Lower lobe of right lung (tissue), 2 donors: ENCODE measurements around the gene CHD8. TPM values are rescaled to one million over a fixed set of nuclear protein-coding genes. Genes with fewer than 3 reads are reported as not detected.
"Not testable (repeated sequence)": the region's sequence is repeated elsewhere in the genome, so short reads cannot be mapped to it uniquely, and the experiment has no call there.

Experiments
- ATAC-seq, 2 donors: fragments of 200-7000 bp; cut with Tn5 transposase; one replicate each; pipeline ENCODE4 v1.9.1; 2020 to 2022; ENCODE audit warnings: mild to moderate bottlenecking in 2 of 2, moderate library complexity in 2 of 2
- DNase-seq: peaks from one replicate; pipeline ENCODE4 v3.0.0-alpha.2; 2020
- H3K27ac ChIP-seq: fragments of 200-600 bp; one replicate; pipeline ENCODE4 v1.8.0; 2022
- H3K27me3 ChIP-seq: fragments of 200-600 bp; one replicate; pipeline ENCODE4 v1.8.0; 2022; ENCODE audit warnings: low read depth
- H3K36me3 ChIP-seq: fragments of 200-600 bp; one replicate; pipeline ENCODE4 v1.8.0; 2022; ENCODE audit warnings: mild to moderate bottlenecking
- H3K4me1 ChIP-seq: fragments of 200-600 bp; one replicate; pipeline ENCODE4 v1.8.0; 2022
- H3K4me3 ChIP-seq: fragments of 200-600 bp; one replicate; pipeline ENCODE4 v1.8.0; 2022; ENCODE audit warnings: mild to moderate bottlenecking
- H3K9me3 ChIP-seq: fragments of 200-600 bp; one replicate; pipeline ENCODE4 v1.8.0; 2022
- intact Hi-C: fragments of 100-400 bp; cut with DNase I; formaldehyde crosslinking; loops from one replicate; pipeline ENCODE4 v1.11.0; 2022
- total RNA-seq: library from RNA; stranded (reverse); fragmentation: NEBNext Ultra II Directional; extraction: Animal tissue kit (Norgen Biotek cat#: 25700); gene quantifications from one replicate; pipeline ENCODE4 v1.2.1, GENCODE V29; 2021
- TF ChIP-seq, protein P1 (sequence below): fragments of 200-600 bp; IDR thresholded peaks from one replicate; pipeline ENCODE4 v1.8.0; 2022; ENCODE audit warnings: antibody characterized with exemption, mild to moderate bottlenecking
- donor health status: DM: no; HTN: yes; CAD: no; lungs with severe emphysema.

CHD8 gene
- total RNA-seq, 1 donor from 2014 or later, result 74.6 TPM

DNA sequence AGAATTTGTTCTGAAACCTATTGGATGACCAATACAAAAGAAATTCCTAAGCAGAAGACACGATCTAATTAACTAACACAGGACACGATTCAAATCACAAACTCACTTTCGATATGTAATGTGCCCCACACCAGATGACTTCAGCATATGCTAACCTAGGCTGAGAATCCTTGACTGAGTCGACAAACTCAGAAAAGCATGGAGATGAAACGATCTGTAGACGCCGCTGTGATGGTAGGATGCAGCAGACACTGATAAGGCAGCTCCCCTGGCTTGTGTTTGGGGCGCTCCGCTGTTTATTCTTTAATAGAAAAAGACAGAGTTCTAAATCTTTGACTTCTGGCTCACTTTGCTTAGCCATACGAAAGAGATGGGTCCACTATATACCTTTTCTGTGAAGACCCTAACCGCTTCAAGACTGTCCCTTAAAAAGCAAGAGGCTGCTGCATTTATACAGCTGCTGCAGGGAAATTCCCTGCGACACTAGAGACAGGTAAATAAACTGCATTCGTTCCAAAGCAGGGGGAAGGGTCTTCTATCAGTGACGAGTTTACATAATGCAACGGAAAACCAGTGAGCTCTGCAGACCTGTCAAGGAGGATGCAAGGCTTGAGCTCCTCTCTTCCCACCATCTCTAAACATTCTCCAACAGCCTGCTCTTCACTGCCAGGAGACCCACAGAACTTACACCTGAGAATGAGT lies 929 bp downstream of the CHD8 start:
- peaks cover 16% of the 10 kb centered on the region for H3K36me3 ChIP-seq
- H3K9me3 ChIP-seq, result no peaks in the 10 kb centered on the region
- H3K27me3 ChIP-seq, result no peaks in the 10 kb centered on the region
- H3K4me3 ChIP-seq, result peak overlapping the region; percentile 72
- intact Hi-C loops, result no loop called here
- TF ChIP-seq, protein P1, sequence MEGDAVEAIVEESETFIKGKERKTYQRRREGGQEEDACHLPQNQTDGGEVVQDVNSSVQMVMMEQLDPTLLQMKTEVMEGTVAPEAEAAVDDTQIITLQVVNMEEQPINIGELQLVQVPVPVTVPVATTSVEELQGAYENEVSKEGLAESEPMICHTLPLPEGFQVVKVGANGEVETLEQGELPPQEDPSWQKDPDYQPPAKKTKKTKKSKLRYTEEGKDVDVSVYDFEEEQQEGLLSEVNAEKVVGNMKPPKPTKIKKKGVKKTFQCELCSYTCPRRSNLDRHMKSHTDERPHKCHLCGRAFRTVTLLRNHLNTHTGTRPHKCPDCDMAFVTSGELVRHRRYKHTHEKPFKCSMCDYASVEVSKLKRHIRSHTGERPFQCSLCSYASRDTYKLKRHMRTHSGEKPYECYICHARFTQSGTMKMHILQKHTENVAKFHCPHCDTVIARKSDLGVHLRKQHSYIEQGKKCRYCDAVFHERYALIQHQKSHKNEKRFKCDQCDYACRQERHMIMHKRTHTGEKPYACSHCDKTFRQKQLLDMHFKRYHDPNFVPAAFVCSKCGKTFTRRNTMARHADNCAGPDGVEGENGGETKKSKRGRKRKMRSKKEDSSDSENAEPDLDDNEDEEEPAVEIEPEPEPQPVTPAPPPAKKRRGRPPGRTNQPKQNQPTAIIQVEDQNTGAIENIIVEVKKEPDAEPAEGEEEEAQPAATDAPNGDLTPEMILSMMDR, result no peak
- no peak for DNase-seq
- H3K4me1 ChIP-seq, result peaks cover 44% of the 10 kb centered on the region
- ATAC-seq, result no peak
- H3K27ac ChIP-seq, result peak overlapping the region; percentile 93

DNA sequence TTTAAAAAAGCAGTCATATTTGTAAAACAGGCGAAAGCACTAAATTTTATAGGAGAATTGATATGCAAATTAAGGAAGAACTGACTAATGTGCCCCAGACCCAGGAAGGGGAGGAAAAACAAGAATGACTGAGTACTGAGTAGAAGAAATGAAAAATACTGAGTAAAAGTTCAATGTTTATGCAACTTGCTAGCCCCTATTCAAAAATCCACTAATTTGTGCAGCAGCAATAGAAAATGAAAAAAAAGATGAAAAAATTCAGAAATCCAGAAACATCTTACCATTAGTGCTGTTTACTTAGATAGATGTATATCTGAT lies 6.1 kb downstream of the CHD8 start:
- intact Hi-C loops, result no loop called here
- H3K9me3 ChIP-seq, result no peaks in the 10 kb centered on the region
- H3K36me3 ChIP-seq, result peaks cover 9% of the 10 kb centered on the region
- H3K4me1 ChIP-seq, result peaks cover 52% of the 10 kb centered on the region
- TF ChIP-seq, protein P1, result no peak
- DNase-seq (no peak), ATAC-seq (no peak)
- H3K27ac ChIP-seq, result no peak overlapping the region
- no peaks in the 10 kb centered on the region for H3K27me3 ChIP-seq
- H3K4me3 ChIP-seq, result no peak overlapping the region

DNA sequence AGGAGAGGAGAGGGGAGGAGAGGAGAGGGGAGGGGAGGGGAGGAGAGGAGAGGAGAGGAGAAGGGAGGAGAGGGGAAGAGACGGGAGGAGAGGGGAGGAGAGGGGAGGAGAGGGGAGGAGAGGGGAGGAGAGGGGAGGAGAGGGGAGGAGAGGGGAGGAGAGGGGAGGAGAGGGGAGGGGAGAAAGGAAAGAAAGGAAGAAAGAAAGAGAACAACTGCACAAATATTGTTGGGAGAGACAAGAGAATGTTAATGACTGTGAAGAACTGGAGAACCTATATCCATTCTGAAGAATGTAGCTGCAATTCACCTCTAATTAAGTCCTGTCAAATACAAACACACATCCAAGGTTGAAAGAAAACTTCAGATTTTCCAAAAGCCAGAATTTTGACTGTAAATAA lies 13.3 kb downstream of the CHD8 start:
- H3K27ac ChIP-seq, H3K9me3 ChIP-seq, DNase-seq, H3K4me3 ChIP-seq, H3K27me3 ChIP-seq, H3K36me3 ChIP-seq, intact Hi-C loops, ATAC-seq, H3K4me1 ChIP-seq: not testable (repeated sequence)

DNA sequence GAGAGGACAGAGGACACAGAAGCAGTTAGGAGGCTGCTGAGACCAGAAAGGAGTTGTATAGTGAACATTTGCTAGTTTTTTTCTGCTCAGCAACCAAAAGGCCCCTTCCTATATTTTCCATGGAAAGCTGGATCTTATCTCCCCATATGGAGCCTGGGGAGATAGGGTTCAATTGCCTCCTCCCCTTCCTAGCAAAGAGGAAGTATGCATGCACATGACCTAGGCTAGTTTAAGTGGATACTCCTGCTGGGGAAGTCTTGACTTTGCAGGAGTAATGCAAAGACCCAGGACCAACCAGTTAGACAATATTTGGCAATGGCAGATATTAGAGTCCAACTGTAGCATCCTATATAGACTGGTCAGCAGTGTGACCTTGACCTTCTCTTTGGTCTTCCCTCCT lies 15.1 kb downstream of the CHD8 start:
- no peak overlapping the region for H3K4me3 ChIP-seq
- H3K9me3 ChIP-seq, result no peaks in the 10 kb centered on the region
- H3K4me1 ChIP-seq, result peaks cover 15% of the 10 kb centered on the region
- H3K27me3 ChIP-seq, result no peaks in the 10 kb centered on the region
- no peak overlapping the region for H3K27ac ChIP-seq
- no peak for DNase-seq
- TF ChIP-seq, protein P1, result no peak
- ATAC-seq, result no peak
- no peaks in the 10 kb centered on the region for H3K36me3 ChIP-seq
- intact Hi-C loops, result no loop called here

DNA sequence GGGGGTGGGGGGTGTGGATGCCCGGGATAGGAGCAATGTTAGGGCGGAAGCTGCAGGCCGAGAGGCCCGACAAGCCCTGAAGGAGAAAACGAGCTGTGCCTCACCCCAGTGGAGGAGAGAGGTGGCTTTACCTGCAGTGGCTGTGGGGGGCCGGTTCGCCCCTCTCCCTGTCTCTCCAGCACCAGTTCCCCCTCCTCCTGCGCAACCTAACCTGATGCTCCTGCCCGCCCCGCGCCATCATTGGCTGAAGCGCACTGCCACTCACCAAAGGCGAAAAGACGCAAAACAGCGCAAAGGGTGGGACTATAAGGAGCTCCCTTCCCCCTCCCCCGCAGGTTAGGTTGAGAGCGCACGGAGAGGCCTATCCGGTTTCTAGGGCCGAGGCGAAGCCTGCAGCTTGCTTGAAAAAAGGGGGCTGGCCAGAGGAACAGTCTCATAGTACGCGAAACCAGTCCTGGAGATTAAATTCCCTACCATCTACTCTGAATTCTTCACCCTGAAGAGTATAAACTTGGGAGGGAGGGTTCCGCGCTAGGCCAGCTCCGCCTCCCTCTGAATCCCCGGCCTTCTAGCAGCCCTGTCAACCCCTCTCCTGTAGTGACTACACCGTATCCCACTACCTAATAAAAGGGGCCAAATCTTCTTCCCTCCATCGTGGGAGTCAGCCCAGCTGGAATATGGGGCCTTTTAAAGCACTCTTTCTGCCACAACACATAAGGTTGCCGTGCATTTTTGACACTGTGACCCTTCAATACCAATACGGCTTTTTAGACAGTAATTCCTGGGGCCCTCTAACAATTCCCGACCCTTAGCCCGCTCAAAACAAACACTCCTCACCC lies 18.6 kb downstream of the CHD8 start:
- Histone ChIP-seq H3K27me3 (no peaks in the 10 kb centered on the region), H3K36me3 (no peaks in the 10 kb centered on the region), H3K9me3 (no peaks in the 10 kb centered on the region), H3K4me1 (peaks cover 28% of the 10 kb centered on the region), H3K4me3 (peak overlapping the region; percentile 90), H3K27ac (peak overlapping the region; percentile 91)
- peak; percentile 100 for ATAC-seq
- TF ChIP-seq, protein P1, result no peak
- peak; percentile 99 for DNase-seq
- intact Hi-C loops, result no loop called here

DNA sequence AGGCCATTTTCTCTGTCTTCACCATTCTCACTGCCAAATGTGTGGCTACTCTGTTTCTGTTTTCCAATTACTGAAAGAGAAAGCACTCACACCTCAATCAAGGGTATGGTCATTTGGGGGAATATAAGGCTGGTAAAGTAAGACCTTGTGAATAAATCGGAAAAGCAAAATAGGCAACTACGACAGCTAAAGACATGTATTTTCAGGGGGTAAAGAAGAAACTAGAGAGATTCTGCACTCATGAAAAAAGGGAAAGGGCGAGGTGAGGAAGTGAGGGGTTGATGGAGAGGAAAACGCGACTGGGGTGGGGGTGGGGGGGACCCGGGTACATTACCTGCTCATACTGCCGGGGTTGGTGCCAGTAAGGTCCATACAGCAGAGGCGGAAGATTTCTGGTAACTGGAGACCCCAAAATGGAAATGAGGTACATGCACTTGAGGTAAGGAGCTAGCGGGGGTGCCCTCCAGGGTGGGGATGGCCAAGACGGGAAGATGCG lies 19.3 kb downstream of the CHD8 start:
- no peaks in the 10 kb centered on the region for H3K27me3 ChIP-seq
- no peak for ATAC-seq

More for the DNA sequence above, 19.3 kb downstream of the CHD8 start:
- TF ChIP-seq, protein P1, result no peak
- H3K36me3 ChIP-seq, result peaks cover 2% of the 10 kb centered on the region
- no peaks in the 10 kb centered on the region for H3K9me3 ChIP-seq
- intact Hi-C loops, result no loop called here
- H3K4me1 ChIP-seq, result peaks cover 28% of the 10 kb centered on the region
- no peak for DNase-seq
- peak overlapping the region; percentile 90 for H3K4me3 ChIP-seq
- peak overlapping the region; percentile 91 for H3K27ac ChIP-seq
